Neutrophil (primary cell): Measurements from ENCODE around the gene ANKS6.

ENCODE experiments used
- H3K27ac ChIP-seq: fragments of 200-600 bp; sonication (generic); 2 replicates; pipeline ENCODE4 v1.5.1; 2016; ENCODE audit warnings: mild to moderate bottlenecking, moderate library complexity
- H3K27me3 ChIP-seq: fragments of 200-600 bp; sonication (generic); 2 replicates; pipeline ENCODE4 v1.6.0; 2016; ENCODE audit warnings: mild to moderate bottlenecking
- H3K36me3 ChIP-seq: fragments of 200-600 bp; sonication (generic); 2 replicates; pipeline ENCODE4 v1.5.1; 2017
- H3K4me1 ChIP-seq, 2 experiments: fragments of 200-600 bp in 1 of 2; sonication (generic) in 1 of 2; 1 replicate in 1 of 2; 2 replicates in 1 of 2; pipeline versions ENCODE4 v1.5.1 to v1.6.1; 2013 to 2016; ENCODE audit warnings: low read depth in 1 of 2, low read length in 1 of 2, mild to moderate bottlenecking in 1 of 2, moderate library complexity in 1 of 2; ENCODE audit not compliant: control insufficient read depth in 1 of 2, insufficient read depth in 1 of 2
- H3K4me3 ChIP-seq, 2 experiments: fragments of 200-600 bp in 1 of 2; sonication (generic) in 1 of 2; 1 replicate in 1 of 2; 2 replicates in 1 of 2; pipeline ENCODE4 v1.5.1; 2013 to 2016; ENCODE audit warnings: low read depth in 1 of 2, low read length in 1 of 2, mild to moderate bottlenecking in 1 of 2, moderate library complexity in 1 of 2
- H3K9me3 ChIP-seq: fragments of 200-600 bp; sonication (generic); 2 replicates; pipeline ENCODE4 v1.5.1; 2016
- TF ChIP-seq, protein P1 (sequence below): fragments of 200-600 bp; sonication (generic); IDR thresholded peaks from 2 replicates; pipeline ENCODE4 v1.5.1; 2016; ENCODE audit warnings: antibody characterized with exemption

ANKS6 gene

GRCh38 chr9:98823666-98824334 lies 27.4 kb upstream of the ANKS6 start:
- no peaks in the 10 kb centered on the region for H3K36me3 ChIP-seq
- TF ChIP-seq, protein P1, sequence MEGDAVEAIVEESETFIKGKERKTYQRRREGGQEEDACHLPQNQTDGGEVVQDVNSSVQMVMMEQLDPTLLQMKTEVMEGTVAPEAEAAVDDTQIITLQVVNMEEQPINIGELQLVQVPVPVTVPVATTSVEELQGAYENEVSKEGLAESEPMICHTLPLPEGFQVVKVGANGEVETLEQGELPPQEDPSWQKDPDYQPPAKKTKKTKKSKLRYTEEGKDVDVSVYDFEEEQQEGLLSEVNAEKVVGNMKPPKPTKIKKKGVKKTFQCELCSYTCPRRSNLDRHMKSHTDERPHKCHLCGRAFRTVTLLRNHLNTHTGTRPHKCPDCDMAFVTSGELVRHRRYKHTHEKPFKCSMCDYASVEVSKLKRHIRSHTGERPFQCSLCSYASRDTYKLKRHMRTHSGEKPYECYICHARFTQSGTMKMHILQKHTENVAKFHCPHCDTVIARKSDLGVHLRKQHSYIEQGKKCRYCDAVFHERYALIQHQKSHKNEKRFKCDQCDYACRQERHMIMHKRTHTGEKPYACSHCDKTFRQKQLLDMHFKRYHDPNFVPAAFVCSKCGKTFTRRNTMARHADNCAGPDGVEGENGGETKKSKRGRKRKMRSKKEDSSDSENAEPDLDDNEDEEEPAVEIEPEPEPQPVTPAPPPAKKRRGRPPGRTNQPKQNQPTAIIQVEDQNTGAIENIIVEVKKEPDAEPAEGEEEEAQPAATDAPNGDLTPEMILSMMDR: no peak
- H3K27ac ChIP-seq: no peak overlapping the region
- no peak overlapping the region for H3K4me3 ChIP-seq
- peaks cover 9% of the 10 kb centered on the region in 2 experiments for H3K4me1 ChIP-seq
- H3K27me3 ChIP-seq: peaks cover 12% of the 10 kb centered on the region
- H3K9me3 ChIP-seq: no peaks in the 10 kb centered on the region

- Histone ChIP-seq H3K27ac (no peak overlapping the region), H3K4me1 (peaks cover 5 to 9% of the 10 kb centered on the region in 2 experiments), H3K4me3 (no peak overlapping the region), H3K27me3 (peaks cover 12% of the 10 kb centered on the region), H3K9me3 (no peaks in the 10 kb centered on the region), H3K36me3 (no peaks in the 10 kb centered on the region)
- TF ChIP-seq, protein P1: no peak
These were observed 26.3 kb upstream of the ANKS6 start for GRCh38 chr9:98822661-98823060.

- Histone ChIP-seq H3K4me1 (peaks cover 5 to 9% of the 10 kb centered on the region in 2 experiments), H3K9me3 (no peaks in the 10 kb centered on the region), H3K36me3 (no peaks in the 10 kb centered on the region), H3K27ac (no peak overlapping the region), H3K27me3 (peaks cover 12% of the 10 kb centered on the region), H3K4me3 (no peak overlapping the region)
- TF ChIP-seq, protein P1: no peak
These were observed 25.5 kb upstream of the ANKS6 start for GRCh38 chr9:98821831-98822230.

- H3K27me3 ChIP-seq: peaks cover 12% of the 10 kb centered on the region
- no peak overlapping the region for H3K27ac ChIP-seq
- no peaks in the 10 kb centered on the region for H3K9me3 ChIP-seq
These were observed 22.9 kb upstream of the ANKS6 start for GRCh38 chr9:98819231-98819630.

GRCh38 chr9:98818764-98819163 lies 22.4 kb upstream of the ANKS6 start:
- H3K27me3 ChIP-seq: peaks cover 12% of the 10 kb centered on the region
- no peaks in the 10 kb centered on the region for H3K36me3 ChIP-seq
- peaks cover 0 to 1% of the 10 kb centered on the region in 2 experiments for H3K4me1 ChIP-seq
- H3K4me3 ChIP-seq: no peak overlapping the region
- no peaks in the 10 kb centered on the region for H3K9me3 ChIP-seq
- H3K27ac ChIP-seq: no peak overlapping the region
- TF ChIP-seq, protein P1: no peak

More at GRCh38 chr9:98819231-98819630, 22.9 kb upstream of the ANKS6 start:
- TF ChIP-seq, protein P1: no peak
- Histone ChIP-seq H3K4me3 (no peak overlapping the region), H3K4me1 (peaks cover 3 to 6% of the 10 kb centered on the region in 2 experiments), H3K36me3 (no peaks in the 10 kb centered on the region)
